ENCODE data around the gene LRRC36.
A peak's percentile ranks its signal among the peaks of the same experiment; 100 is the strongest.

Gene LRRC36, protein sequence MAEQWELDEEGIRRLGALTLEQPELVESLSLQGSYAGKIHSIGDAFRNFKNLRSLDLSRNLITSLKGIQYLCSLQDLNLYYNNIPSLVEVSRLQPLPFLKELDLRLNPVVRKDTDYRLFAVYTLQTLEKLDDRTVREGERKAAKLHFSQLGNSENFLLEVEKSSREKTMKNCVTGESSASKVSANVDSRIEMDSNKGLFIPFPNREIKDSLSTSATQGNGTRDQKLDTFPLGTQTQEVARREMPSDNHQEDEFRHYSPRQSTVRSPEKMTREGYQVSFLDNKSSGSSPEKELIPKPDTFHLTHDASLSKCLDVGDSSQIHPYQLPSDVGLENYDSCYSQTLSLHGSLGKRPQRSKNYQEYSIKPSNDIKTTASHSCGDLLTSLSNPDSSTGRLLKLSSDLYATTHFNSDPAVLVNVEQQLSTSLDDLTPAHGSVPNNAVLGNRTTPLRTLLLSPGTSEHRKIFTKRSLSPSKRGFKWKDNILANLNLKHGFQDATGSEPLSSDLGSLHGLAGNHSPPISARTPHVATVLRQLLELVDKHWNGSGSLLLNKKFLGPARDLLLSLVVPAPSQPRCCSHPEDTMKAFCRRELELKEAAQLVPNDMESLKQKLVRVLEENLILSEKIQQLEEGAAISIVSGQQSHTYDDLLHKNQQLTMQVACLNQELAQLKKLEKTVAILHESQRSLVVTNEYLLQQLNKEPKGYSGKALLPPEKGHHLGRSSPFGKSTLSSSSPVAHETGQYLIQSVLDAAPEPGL

GRCh38 chr16:67326472-67327309, at the start of gene LRRC36, which contains the start of gene KCTD19:
TSS of gene LRRC36 (plus strand) at chr16:67326815. CDS start at chr16:67326863, 48 bp downstream.
TSS of gene KCTD19 (minus strand) at chr16:67326741. CDS start at chr16:67326707, 34 bp downstream.
- Histone ChIP-seq H3K79me2 (ENCODE audit: insufficient read depth, low read depth) (no peaks in the 10 kb centered on the region), H3K27ac (no peak within 1 kb of the TSS), H3K4me3 (IDR thresholded peaks at IDR 0.05; ENCODE audit: insufficient read depth, low read depth, low read length) (no peak within 1 kb of the TSS), H4K20me1 (ENCODE audit: insufficient read depth) (no peaks in the 10 kb centered on the region), H3K4me1 (ENCODE audit: low read depth, poor library complexity, severe bottlenecking) (no peaks in the 10 kb centered on the region), H3K4me2 (no peak within 1 kb of the TSS), H3K9ac (no peak within 1 kb of the TSS), H3K36me3 (ENCODE audit: insufficient read depth) (no peaks in the 10 kb centered on the region), H2AFZ (ENCODE audit: low read depth) (no peak within 1 kb of the TSS), H3K27me3 (ENCODE audit: insufficient read depth, low read depth) (no peaks in the 10 kb centered on the region)
- TF ChIP-seq CTCF (conservative IDR thresholded peaks at IDR 0.05; ENCODE audit: low read depth, low read length): no peak

DNA sequence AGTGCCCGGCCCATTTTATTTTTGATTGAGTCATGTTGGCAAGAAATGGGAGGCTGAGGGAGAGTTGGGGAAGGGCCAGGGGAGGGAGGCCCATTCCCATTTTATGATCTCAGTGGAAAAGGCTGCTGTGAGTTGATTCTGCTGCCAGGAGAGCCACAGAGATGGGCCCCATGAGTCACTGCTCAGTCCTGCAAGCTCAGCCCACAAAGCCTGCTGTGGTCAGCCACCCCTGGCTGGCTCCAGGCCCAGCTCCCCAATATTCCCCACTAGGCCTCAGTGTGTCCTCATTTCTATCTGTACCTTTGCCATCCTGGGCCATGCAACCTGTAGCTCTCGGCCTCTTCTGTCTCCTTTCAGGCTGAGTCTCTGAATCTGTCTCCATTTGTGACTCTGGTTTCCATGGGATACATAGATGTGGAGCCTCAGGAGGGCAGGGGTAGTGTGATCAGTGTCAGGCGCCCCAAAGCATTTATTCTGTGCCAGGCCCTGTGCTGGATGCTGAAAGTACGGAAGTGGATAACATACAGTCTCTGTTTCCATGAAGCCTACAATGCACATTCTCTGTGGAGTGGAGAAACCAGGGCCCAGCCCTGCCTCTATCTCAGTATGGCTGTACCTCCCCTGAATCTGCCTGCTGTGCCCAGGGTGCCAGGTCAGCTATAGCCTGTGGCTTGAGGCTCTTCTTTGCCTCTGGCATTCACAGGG, 49.2 kb upstream of the LRRC36 start:
- Histone ChIP-seq H3K36me3 (ENCODE audit: insufficient read depth) (no peaks in the 10 kb centered on the region), H3K4me3 (IDR thresholded peaks at IDR 0.05; ENCODE audit: insufficient read depth, low read depth, low read length) (no peak overlapping the region), H3K27me3 (ENCODE audit: insufficient read depth, low read depth) (no peaks in the 10 kb centered on the region), H2AFZ (ENCODE audit: low read depth) (no peak overlapping the region), H3K4me1 (ENCODE audit: low read depth, poor library complexity, severe bottlenecking) (peaks cover 37% of the 10 kb centered on the region), H4K20me1 (ENCODE audit: insufficient read depth) (no peaks in the 10 kb centered on the region), H3K4me2 (peak overlapping the region; percentile 83), H3K9ac (peak overlapping the region; percentile 79), H3K27ac (peak overlapping the region; percentile 56), H3K79me2 (ENCODE audit: insufficient read depth, low read depth) (peaks cover 21% of the 10 kb centered on the region)
- TF ChIP-seq CTCF (conservative IDR thresholded peaks at IDR 0.05; ENCODE audit: low read depth, low read length): no peak

- Histone ChIP-seq H3K9ac (peak overlapping the region; percentile 79), H3K79me2 (ENCODE audit: insufficient read depth, low read depth) (peaks cover 21% of the 10 kb centered on the region), H3K36me3 (ENCODE audit: insufficient read depth) (no peaks in the 10 kb centered on the region), H3K27ac (peak overlapping the region; percentile 56), H3K27me3 (ENCODE audit: insufficient read depth, low read depth) (no peaks in the 10 kb centered on the region), H3K4me2 (peak overlapping the region; percentile 83), H3K4me3 (IDR thresholded peaks at IDR 0.05; ENCODE audit: insufficient read depth, low read depth, low read length) (peak overlapping the region; percentile 53), H3K4me1 (ENCODE audit: low read depth, poor library complexity, severe bottlenecking) (peaks cover 37% of the 10 kb centered on the region), H4K20me1 (ENCODE audit: insufficient read depth) (no peaks in the 10 kb centered on the region), H2AFZ (ENCODE audit: low read depth) (peak overlapping the region; percentile 54)
- no peak; the same call in 1 of the 2 replicates for TF ChIP-seq CTCF (conservative IDR thresholded peaks at IDR 0.05; ENCODE audit: low read depth, low read length)
These were observed 48.4 kb upstream of the LRRC36 start for GRCh38 chr16:67277999-67278772.

Measured in KMS-11 (cell line).